Measurements from ENCODE around the gene DNAI4.

DNAI4 gene

DNA sequence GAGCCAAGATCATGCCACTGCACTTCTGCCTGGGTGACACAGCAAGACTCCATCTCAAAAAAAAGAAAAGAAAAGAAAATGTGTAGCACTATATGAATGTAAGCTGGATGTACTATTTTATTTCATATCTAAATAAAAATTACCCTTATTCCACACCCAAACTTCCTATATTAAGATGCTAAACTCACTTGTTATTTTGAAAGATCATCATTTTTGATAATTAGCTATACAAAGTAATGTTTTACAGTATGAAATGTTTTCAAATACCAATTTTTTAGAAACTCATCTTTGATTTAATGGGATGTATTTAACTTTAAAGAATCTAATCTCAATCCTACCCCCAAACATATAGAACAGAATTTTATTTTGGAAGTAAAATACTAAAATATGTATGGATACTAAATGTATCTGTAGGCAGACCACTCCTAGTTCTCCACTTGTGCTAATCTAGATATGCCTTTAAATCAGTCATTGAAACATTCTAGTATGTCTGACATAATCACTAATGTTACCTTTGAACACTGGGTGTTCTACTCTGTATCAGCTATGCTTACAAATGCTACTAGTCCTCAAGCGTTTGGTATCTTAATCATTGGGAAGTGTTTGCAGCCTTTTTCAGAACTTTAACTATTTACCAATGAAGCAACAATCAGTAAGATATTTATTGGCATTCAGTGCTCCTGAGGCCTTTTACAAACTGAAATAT lies 13.0 kb upstream of the DNAI4 start:
- CTCF ChIA-PET, result interaction anchor here (0.6 kb wide), 1 partner anchor 11 kb away, joined by 3 read pairs; no protein-coding TSS in a partner anchor
- POLR2A ChIA-PET, result interaction anchor here (1.0 to 2.2 kb wide), 2 partner anchors 13 to 116 kb away, joined by 3 to 10 read pairs; partner anchors contain the start of genes DNAI4, MIER1 and SLC35D1
- TF ChIP-seq CTBP1 (IDR thresholded peaks at IDR 0.05; ENCODE audit: borderline replicate concordance), result no peak
- TF ChIP-seq SP1 (IDR thresholded peaks at IDR 0.05), result no peak
- no peak for TF ChIP-seq HDGF (IDR thresholded peaks at IDR 0.05; ENCODE audit: borderline replicate concordance)
- no peak for TF ChIP-seq FOXA1 (IDR thresholded peaks at IDR 0.05)
- TF ChIP-seq LEF1 (IDR thresholded peaks at IDR 0.05; ENCODE audit: borderline replicate concordance), result no peak
- no peak for TF ChIP-seq FOXK2 (IDR thresholded peaks at IDR 0.05)
- no peak for TF ChIP-seq ELF4 (IDR thresholded peaks at IDR 0.05)
- no peak for TF ChIP-seq ZNF384 (IDR thresholded peaks at IDR 0.05)
- no peak for TF ChIP-seq NFRKB (IDR thresholded peaks at IDR 0.05)
- TF ChIP-seq TARDBP (IDR thresholded peaks at IDR 0.05), result no peak
- no peak for TF ChIP-seq BHLHE40 (IDR thresholded peaks at IDR 0.05; ENCODE audit: borderline replicate concordance)
- TF ChIP-seq FOXM1 (IDR thresholded peaks at IDR 0.05; ENCODE audit: borderline replicate concordance), result no peak
- no peak for TF ChIP-seq SUZ12 (IDR thresholded peaks at IDR 0.05)
- no peak for TF ChIP-seq ARNT (IDR thresholded peaks at IDR 0.05)
- TF ChIP-seq, protein P1, sequence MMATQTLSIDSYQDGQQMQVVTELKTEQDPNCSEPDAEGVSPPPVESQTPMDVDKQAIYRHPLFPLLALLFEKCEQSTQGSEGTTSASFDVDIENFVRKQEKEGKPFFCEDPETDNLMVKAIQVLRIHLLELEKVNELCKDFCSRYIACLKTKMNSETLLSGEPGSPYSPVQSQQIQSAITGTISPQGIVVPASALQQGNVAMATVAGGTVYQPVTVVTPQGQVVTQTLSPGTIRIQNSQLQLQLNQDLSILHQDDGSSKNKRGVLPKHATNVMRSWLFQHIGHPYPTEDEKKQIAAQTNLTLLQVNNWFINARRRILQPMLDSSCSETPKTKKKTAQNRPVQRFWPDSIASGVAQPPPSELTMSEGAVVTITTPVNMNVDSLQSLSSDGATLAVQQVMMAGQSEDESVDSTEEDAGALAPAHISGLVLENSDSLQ (IDR thresholded peaks at IDR 0.05), result no peak
- no peak for TF ChIP-seq L3MBTL2 (conservative IDR thresholded peaks at IDR 0.05)
- no peak for DNase-seq (ENCODE audit: extremely low spot score)

DNA sequence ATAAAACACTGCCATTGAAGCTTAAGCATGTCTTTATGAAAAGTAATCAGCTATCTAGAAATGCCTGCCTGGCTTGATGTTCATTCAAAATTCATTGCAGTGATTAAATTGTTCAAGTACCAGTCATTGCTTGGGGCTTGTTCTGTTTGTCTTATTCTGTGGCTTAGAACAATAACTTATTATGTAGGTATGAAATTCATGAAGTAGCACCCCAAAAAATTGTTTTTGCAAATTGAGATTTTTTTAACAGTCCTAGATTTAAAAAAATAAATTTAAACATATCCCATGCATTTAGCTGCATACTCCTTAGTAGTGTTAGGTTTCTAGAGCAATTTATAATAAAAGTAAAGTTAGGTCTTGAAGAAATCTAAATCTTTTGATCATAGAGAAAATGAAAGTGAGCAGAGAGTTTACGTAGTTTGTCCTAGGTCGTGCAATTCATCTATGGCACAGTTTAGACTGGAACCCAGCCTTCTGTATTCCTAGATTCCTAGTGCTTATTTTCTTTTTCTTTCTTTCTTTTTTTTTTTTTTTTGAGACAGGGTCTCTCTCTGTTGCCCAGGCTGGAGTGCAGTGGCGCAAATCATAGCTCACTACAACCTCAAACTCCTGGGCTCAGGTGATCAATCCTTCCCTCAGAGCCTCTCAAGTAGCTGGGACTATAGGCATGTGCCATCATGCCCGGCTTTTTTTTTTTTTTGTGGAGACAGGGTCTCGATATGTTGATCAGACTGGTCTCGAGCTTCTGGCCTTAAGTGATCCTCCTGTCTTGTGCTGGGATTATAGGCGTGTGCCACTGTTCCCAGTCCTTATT lies 9.4 kb upstream of the DNAI4 start:
- no peak for DNase-seq (ENCODE audit: extremely low spot score)
- ChIA-PET CTCF (interaction anchor here (0.6 to 1.0 kb wide), 2 partner anchors 195 to 215 kb away, joined by 3 to 9 read pairs; no protein-coding TSS in a partner anchor), POLR2A (interaction anchor here (1.4 to 1.8 kb wide), 2 partner anchors 9 to 11 kb away, joined by 4 to 8 read pairs; partner anchors contain the start of genes DNAI4 and MIER1)
- TF ChIP-seq ZNF384 (IDR thresholded peaks at IDR 0.05) (peak; percentile 96), HDGF (IDR thresholded peaks at IDR 0.05; ENCODE audit: borderline replicate concordance) (no peak), ELF4 (IDR thresholded peaks at IDR 0.05) (no peak), L3MBTL2 (conservative IDR thresholded peaks at IDR 0.05) (0 out of 2 replicates have a peak, but pooled peaks have one; percentile 15), ARNT (IDR thresholded peaks at IDR 0.05) (no peak)

DNA sequence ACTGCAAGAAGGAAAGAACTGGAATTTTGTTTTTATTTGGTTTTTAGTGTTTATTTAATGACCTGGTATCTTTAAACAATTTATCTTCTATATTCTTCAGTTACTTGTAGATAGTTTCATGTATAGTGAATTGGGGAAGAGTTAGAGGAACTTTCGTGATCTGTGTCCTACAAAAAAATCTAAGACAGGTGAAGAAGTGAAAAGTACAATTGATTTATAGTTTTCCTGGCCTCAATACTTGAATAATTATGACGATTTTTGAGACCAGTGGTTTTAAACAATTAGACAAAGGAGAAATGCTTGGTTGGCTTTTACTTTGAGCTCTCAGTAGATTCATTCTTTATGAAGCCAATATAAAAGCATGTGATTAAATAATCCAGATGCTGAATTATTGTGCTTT lies 7.6 kb upstream of the DNAI4 start:
- CTCF ChIA-PET, result no interaction called here

DNA sequence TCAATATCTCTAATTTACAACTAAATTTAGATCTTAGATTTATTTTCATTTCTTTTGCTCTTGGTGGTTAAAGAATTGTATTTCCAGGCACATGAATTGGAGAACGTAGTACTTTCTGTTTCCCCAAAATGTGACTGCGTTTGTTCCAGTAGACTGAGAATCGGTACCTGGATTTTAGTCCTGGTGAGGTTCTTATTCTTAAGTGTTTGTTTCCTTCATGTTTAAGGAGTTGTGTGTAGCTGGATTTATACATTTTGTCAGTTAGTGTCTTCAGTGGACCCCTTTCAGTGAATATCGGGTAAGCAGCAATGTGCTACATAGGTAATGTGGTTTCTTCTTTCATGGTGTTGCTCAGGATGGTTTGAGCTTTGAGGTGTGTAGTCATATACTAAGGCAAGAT lies 6.9 kb upstream of the DNAI4 start:
- no peak for DNase-seq (ENCODE audit: extremely low spot score)
- ChIA-PET CTCF (no interaction called here), POLR2A (no interaction called here)
- TF ChIP-seq HDGF (IDR thresholded peaks at IDR 0.05; ENCODE audit: borderline replicate concordance) (no peak), ELF4 (IDR thresholded peaks at IDR 0.05) (no peak), ZNF384 (IDR thresholded peaks at IDR 0.05) (no peak), FOXK2 (IDR thresholded peaks at IDR 0.05) (no peak), ARNT (IDR thresholded peaks at IDR 0.05) (no peak), LEF1 (IDR thresholded peaks at IDR 0.05; ENCODE audit: borderline replicate concordance) (no peak), CTBP1 (IDR thresholded peaks at IDR 0.05; ENCODE audit: borderline replicate concordance) (no peak), SP1 (IDR thresholded peaks at IDR 0.05) (no peak), TARDBP (IDR thresholded peaks at IDR 0.05) (no peak), FOXA1 (IDR thresholded peaks at IDR 0.05) (no peak), FOXM1 (IDR thresholded peaks at IDR 0.05; ENCODE audit: borderline replicate concordance) (no peak), NFRKB (IDR thresholded peaks at IDR 0.05) (no peak), SUZ12 (IDR thresholded peaks at IDR 0.05) (no peak), BHLHE40 (IDR thresholded peaks at IDR 0.05; ENCODE audit: borderline replicate concordance) (no peak), L3MBTL2 (conservative IDR thresholded peaks at IDR 0.05) (no peak)
- TF ChIP-seq, protein P1 (IDR thresholded peaks at IDR 0.05), result no peak

More for the DNA sequence above, 7.6 kb upstream of the DNAI4 start:
- POLR2A ChIA-PET, result no interaction called here
- no peak for DNase-seq (ENCODE audit: extremely low spot score)
- TF ChIP-seq, protein P1 (IDR thresholded peaks at IDR 0.05), result peak; percentile 69
- no peak for TF ChIP-seq CTBP1 (IDR thresholded peaks at IDR 0.05; ENCODE audit: borderline replicate concordance)

DNA sequence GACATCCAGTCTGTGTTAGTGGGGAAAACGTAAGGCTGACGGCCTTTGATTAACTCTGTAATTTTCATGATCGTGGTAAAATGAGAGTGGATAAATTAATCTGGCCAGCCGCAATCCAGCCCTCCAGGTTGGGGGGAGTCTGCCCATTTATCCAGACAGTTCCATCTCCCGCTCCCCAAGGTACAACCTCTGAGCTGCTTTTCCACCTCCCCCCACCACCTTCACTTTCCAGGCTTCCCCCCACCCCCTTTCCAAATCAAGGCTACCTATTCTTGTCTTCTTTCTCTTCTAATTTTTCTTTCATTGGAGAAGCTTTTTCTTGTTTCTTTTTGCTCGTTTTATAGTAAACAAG lies 6.1 kb upstream of the DNAI4 start:
- no peak for DNase-seq (ENCODE audit: extremely low spot score)
- TF ChIP-seq SUZ12 (IDR thresholded peaks at IDR 0.05) (no peak), ARNT (IDR thresholded peaks at IDR 0.05) (no peak), CTBP1 (IDR thresholded peaks at IDR 0.05; ENCODE audit: borderline replicate concordance) (no peak), FOXK2 (IDR thresholded peaks at IDR 0.05) (no peak), SP1 (IDR thresholded peaks at IDR 0.05) (no peak), FOXA1 (IDR thresholded peaks at IDR 0.05) (no peak), FOXM1 (IDR thresholded peaks at IDR 0.05; ENCODE audit: borderline replicate concordance) (no peak)
- TF ChIP-seq, protein P1 (IDR thresholded peaks at IDR 0.05), result no peak
- CTCF ChIA-PET, result no interaction called here
- POLR2A ChIA-PET, result interaction anchor here (1.0 to 1.6 kb wide), 3 partner anchors 9 to 14 kb away, joined by 3 to 5 read pairs (median 3); no protein-coding TSS in a partner anchor
